ENCODE data around the gene SNX24. TPM values are rescaled to one million over a fixed set of nuclear protein-coding genes. Genes with fewer than 3 reads are reported as not detected.

The SNX24 gene
- total and polyA plus RNA-seq, 2 experiments from 2014 or later: 18.0 to 27.5 TPM

GRCh38 chr5:122836947-122837346 lies 8.5 kb upstream of the SNX24 start (continued):
- no peak for TF ChIP-seq ZNF462 (CRISPR knock-in tag; IDR thresholded peaks at IDR 0.05)
- TF ChIP-seq EZH2phosphoT487 (IDR thresholded peaks at IDR 0.05; ENCODE audit: unreplicated experiment): no peak
- TF ChIP-seq CREB1 (CRISPR knock-in tag; IDR thresholded peaks at IDR 0.05; ENCODE audit: low read depth): no peak
- no peak for TF ChIP-seq JUNB (IDR thresholded peaks at IDR 0.05; ENCODE audit: unreplicated experiment)

GRCh38 chr5:122839731-122840130 lies 5.7 kb upstream of the SNX24 start:
- no peaks in the 10 kb centered on the region; the same call in 2 of the 3 replicates for H3K36me3 Mint-ChIP-seq (ENCODE audit: low read depth)
- no peak for ATAC-seq
- Histone ChIP-seq H3K4me1 (ENCODE audit: insufficient read depth) (no peaks in the 10 kb centered on the region), H3K4me3 (no peak overlapping the region), H4K20me1 (replicated peaks; ENCODE audit: insufficient read depth) (no peaks in the 10 kb centered on the region), H2AFZ (no peak overlapping the region), H3K27me3 (ENCODE audit: insufficient read depth) (peaks cover 19% of the 10 kb centered on the region), H3K9me2 (ENCODE audit: insufficient read depth) (no peaks in the 10 kb centered on the region), H3F3A (replicated peaks; ENCODE audit: low read depth) (no peaks in the 10 kb centered on the region), H3K4me2 (no peak overlapping the region), H3K79me2 (replicated peaks; ENCODE audit: insufficient read depth) (no peaks in the 10 kb centered on the region), H3K27ac (ENCODE audit: low read depth) (no peak overlapping the region), H3K36me3 (ENCODE audit: insufficient read depth) (no peaks in the 10 kb centered on the region)
- H3K4me1 Mint-ChIP-seq: peaks cover 9% of the 10 kb centered on the region; the same call in 2 of the 3 replicates
- no peak overlapping the region for H3K4me3 Mint-ChIP-seq
- no peaks in the 10 kb centered on the region; the same call in 2 of the 3 replicates for H3K9me3 Mint-ChIP-seq
- no peak for DNase-seq (ENCODE audit: low spot score)
- no peak overlapping the region for H3K27ac Mint-ChIP-seq
- H3K27me3 Mint-ChIP-seq (ENCODE audit: insufficient read depth, low read depth, poor library complexity): peaks cover 15% of the 10 kb centered on the region
- TF ChIP-seq EZH2phosphoT487 (IDR thresholded peaks at IDR 0.05; ENCODE audit: unreplicated experiment): no peak
- no peak for TF ChIP-seq POLR2AphosphoS5 (IDR thresholded peaks at IDR 0.05; ENCODE audit: low read depth)
- no peak for TF ChIP-seq NANOG (IDR thresholded peaks at IDR 0.05; ENCODE audit: borderline replicate concordance)
- no peak for TF ChIP-seq ZNF462 (CRISPR knock-in tag; IDR thresholded peaks at IDR 0.05)
- no peak for TF ChIP-seq JUNB (IDR thresholded peaks at IDR 0.05; ENCODE audit: unreplicated experiment)
- no peak for TF ChIP-seq STAT1 (IDR thresholded peaks at IDR 0.05; ENCODE audit: unreplicated experiment)

Data from GM23338 (cell line).